CD4-positive, alpha-beta T cell (primary cell): ENCODE data around the gene CCDC137. TPM values are rescaled to one million over a fixed set of nuclear protein-coding genes. Genes with fewer than 3 reads are reported as not detected.

Source experiments
- ATAC-seq: fragments of 200-7000 bp; cut with Tn5 transposase; one replicate; pipeline ENCODE4 v1.10.0; 2022; ENCODE audit warnings: mild to moderate bottlenecking; ENCODE audit not compliant: poor library complexity
- CTCF ChIA-PET: fragments of 350-600 bp; sonication (Branson Sonifier 250); formaldehyde crosslinking; loops from one replicate; lab custom pipeline; 2021; ENCODE audit warnings: antibody characterized with exemption, inconsistent platforms; lab: Charles Lee
- POLR2A ChIA-PET: fragments of 350-600 bp; sonication (Branson Sonifier 250); formaldehyde crosslinking; loops from one replicate; lab custom pipeline; 2021; ENCODE audit warnings: antibody characterized with exemption, inconsistent platforms; lab: Charles Lee
- DNase-seq, 14 experiments: peaks; one replicate each; pipeline ENCODE4 v3.0.0-alpha.2; 2013 to 2020; ENCODE audit warnings: mixed read lengths in 2 of 14
- H3K27ac ChIP-seq, 2 donors: one replicate each; pipeline versions ENCODE4 v1.5.1 to v1.7.0; 2013; ENCODE audit warnings: low read length in 2 of 2, low read depth in 1 of 2, mild to moderate bottlenecking in 1 of 2
- H3K27me3 ChIP-seq, 2 experiments: 1 replicate in 1 of 2; 2 replicates in 1 of 2; pipeline versions ENCODE4 v1.6.1 to v1.7.0; 2013; ENCODE audit warnings: low read length in 2 of 2, control low read depth in 1 of 2, mild to moderate bottlenecking in 1 of 2, moderate library complexity in 1 of 2; ENCODE audit not compliant: insufficient read depth in 2 of 2, control insufficient read depth in 1 of 2
- H3K36me3 ChIP-seq: one replicate; pipeline ENCODE4 v1.6.1; 2013; ENCODE audit warnings: low read length, control low read depth; ENCODE audit not compliant: insufficient read depth
- H3K4me1 ChIP-seq: one replicate; pipeline ENCODE4 v1.6.1; 2013; ENCODE audit warnings: low read length, control low read depth; ENCODE audit not compliant: insufficient read depth
- H3K4me3 ChIP-seq: one replicate; pipeline ENCODE4 v1.5.1; 2013; ENCODE audit warnings: mild to moderate bottlenecking, low read length, moderate library complexity
- H3K9me3 ChIP-seq, 2 experiments: 1 replicate in 1 of 2; 2 replicates in 1 of 2; pipeline versions ENCODE4 v1.6.1 to v1.7.0; 2013; ENCODE audit warnings: low read length in 2 of 2, mild to moderate bottlenecking in 2 of 2, control low read depth in 1 of 2, moderate library complexity in 1 of 2; ENCODE audit not compliant: control insufficient read depth in 1 of 2, insufficient read depth in 1 of 2
- H3K27ac Mint-ChIP-seq: one replicate; pipeline ENCODE4 v1.8.0; 2020; ENCODE audit warnings: mixed read lengths
- H3K27me3 Mint-ChIP-seq: one replicate; pipeline ENCODE4 v1.8.0; 2021; ENCODE audit warnings: mixed read lengths
- H3K36me3 Mint-ChIP-seq: one replicate; pipeline ENCODE4 v1.8.0; 2021; ENCODE audit warnings: low read depth, mixed read lengths
- H3K4me1 Mint-ChIP-seq: one replicate; pipeline ENCODE4 v1.8.0; 2021; ENCODE audit warnings: low read depth, mixed read lengths
- H3K4me3 Mint-ChIP-seq: one replicate; pipeline ENCODE4 v1.8.0; 2020; ENCODE audit warnings: mild to moderate bottlenecking, mixed read lengths
- H3K9me3 Mint-ChIP-seq: one replicate; pipeline ENCODE4 v1.8.0; 2020; ENCODE audit warnings: mixed read lengths
- intact Hi-C, 2 experiments: fragments of 100-400 bp; cut with DNase I in 1 of 2; cut with micrococcal nuclease in 1 of 2; formaldehyde crosslinking; loops; one replicate each; pipeline versions ENCODE4 v1.15.1 to v1.9.0; 2023 to 2025; cut with DNase I, micrococcal nuclease
- total RNA-seq, 174 experiments: library from RNA in 2 of 174; stranded (reverse) in 2 of 174; gene quantifications; one replicate each; pipeline ENCODE4 v1.2.3 and lab custom pipeline; 2021 to 2026
- TF ChIP-seq, protein P1 (sequence below): fragments of 200-600 bp; IDR thresholded peaks from one replicate; pipeline ENCODE4 v1.8.0; 2022; ENCODE audit warnings: antibody characterized with exemption, mild to moderate bottlenecking

CCDC137 gene
- total RNA-seq, 2 experiments from 2014 or later, result 20.8 to 21.7 TPM

DNA sequence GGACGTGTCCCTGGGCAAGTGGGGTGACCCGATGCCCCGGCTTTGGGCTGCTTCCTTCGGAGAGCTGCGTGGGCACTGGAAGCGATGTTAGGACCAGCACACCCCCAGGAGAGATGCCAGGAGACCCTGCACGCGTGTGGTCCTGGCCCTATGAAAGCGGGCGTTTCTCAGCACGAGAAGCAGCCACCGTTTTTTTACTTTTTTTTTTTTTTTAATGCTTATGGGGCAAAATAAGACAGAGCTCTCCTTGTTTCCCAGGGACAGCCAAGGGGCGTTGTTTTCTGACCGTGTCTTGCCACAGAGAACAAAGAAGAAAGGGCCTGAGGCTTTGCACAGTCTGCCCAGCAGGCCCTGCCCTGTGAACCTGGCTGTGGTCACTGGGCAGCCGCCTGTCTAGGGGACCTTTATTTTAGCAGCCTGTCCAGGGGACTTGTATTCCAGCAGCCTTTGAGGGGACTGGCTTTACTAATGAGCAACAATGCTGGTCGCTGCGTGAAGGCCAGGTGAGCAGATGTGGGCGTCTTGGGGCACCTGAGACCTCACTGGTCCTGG lies 46.5 kb downstream of the CCDC137 start:
- Histone ChIP-seq H3K4me3 (peak overlapping the region; percentile 44), H3K27me3 (no peaks in the 10 kb centered on the region), H3K9me3 (no peaks in the 10 kb centered on the region), H3K4me1 (peaks cover 31% of the 10 kb centered on the region), H3K36me3 (peaks cover under 1% of the 10 kb centered on the region), H3K27ac (no peak overlapping the region)
- ATAC-seq (no peak), DNase-seq (peak in 2 of 14 experiments; percentile 30 to 41)
- TF ChIP-seq, protein P1, sequence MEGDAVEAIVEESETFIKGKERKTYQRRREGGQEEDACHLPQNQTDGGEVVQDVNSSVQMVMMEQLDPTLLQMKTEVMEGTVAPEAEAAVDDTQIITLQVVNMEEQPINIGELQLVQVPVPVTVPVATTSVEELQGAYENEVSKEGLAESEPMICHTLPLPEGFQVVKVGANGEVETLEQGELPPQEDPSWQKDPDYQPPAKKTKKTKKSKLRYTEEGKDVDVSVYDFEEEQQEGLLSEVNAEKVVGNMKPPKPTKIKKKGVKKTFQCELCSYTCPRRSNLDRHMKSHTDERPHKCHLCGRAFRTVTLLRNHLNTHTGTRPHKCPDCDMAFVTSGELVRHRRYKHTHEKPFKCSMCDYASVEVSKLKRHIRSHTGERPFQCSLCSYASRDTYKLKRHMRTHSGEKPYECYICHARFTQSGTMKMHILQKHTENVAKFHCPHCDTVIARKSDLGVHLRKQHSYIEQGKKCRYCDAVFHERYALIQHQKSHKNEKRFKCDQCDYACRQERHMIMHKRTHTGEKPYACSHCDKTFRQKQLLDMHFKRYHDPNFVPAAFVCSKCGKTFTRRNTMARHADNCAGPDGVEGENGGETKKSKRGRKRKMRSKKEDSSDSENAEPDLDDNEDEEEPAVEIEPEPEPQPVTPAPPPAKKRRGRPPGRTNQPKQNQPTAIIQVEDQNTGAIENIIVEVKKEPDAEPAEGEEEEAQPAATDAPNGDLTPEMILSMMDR, result no peak
- no peaks in the 10 kb centered on the region for H3K27me3 Mint-ChIP-seq
- H3K27ac Mint-ChIP-seq, result no peak overlapping the region
- peaks cover 27% of the 10 kb centered on the region for H3K4me1 Mint-ChIP-seq
- H3K36me3 Mint-ChIP-seq, result no peaks in the 10 kb centered on the region
- H3K9me3 Mint-ChIP-seq, result no peaks in the 10 kb centered on the region
- intact Hi-C loops, result loop anchor here in 1 of 2 experiments (2.0 kb wide), 1 partner anchor 148 kb away; the partner anchor contains the start of gene P4HB
- CTCF ChIA-PET, result no interaction called here
- POLR2A ChIA-PET, result no interaction called here
- H3K4me3 Mint-ChIP-seq, result peak overlapping the region; percentile 90

DNA sequence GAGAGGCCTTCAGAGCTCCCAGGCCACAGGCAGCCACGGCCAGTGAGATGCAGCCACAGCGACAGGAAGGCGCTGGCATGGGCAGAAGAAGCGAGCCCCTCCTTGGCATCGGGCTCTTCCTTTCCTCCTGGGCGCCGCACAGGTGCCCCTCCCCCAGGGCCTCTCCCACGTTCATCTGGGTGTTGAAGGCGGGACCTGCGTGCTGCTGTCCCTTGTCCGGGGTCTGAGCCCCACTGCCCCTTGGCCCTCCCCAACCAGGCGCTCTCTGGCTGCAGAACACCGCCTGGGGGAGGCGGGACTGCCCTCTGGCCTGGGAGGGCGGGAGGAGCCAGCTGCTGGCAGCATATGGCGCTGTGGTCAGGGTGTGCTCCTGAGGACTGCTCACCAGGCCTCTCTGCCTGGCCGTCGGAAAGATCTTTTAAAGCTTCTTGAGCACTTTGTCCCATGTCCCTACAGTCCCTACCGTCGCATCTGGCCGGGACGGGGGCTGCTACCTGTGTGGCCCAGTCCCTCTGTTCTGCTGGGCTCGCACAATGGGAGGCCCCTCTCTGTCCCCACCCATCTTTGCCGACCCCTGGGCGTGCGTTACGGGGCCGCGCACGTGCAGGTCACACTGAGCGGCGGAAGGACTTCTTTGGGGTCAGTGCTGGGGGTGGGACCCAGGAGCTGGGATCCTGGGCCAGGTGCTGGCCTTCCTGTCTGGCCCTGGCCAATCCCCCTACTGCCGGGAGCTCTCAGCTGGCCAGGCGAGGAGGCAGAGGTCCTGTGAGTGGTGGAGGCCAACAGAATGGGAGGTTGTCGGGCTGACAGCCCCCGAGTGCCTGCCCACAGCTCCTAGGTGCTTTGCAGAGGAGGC lies 47.2 kb downstream of the CCDC137 start:
- CTCF ChIA-PET, result no interaction called here
- POLR2A ChIA-PET, result no interaction called here
- H3K27me3 ChIP-seq, result no peaks in the 10 kb centered on the region
- Mint-ChIP-seq H3K27ac (no peak overlapping the region), H3K27me3 (no peaks in the 10 kb centered on the region), H3K4me3 (peak overlapping the region; percentile 90), H3K36me3 (no peaks in the 10 kb centered on the region), H3K9me3 (no peaks in the 10 kb centered on the region), H3K4me1 (peaks cover 27% of the 10 kb centered on the region)
- no peak overlapping the region for H3K27ac ChIP-seq
- intact Hi-C loops, result loop anchor here in 1 of 2 experiments (2.0 kb wide), 1 partner anchor 147 kb away; the partner anchor contains the start of gene P4HB
- H3K4me1 ChIP-seq, result peaks cover 31% of the 10 kb centered on the region
- TF ChIP-seq, protein P1, result no peak
- H3K36me3 ChIP-seq, result no peaks in the 10 kb centered on the region
- ATAC-seq (no peak), DNase-seq (peak in 2 of 14 experiments; percentile 31 to 42)
- no peak overlapping the region for H3K4me3 ChIP-seq
- no peaks in the 10 kb centered on the region for H3K9me3 ChIP-seq

DNA sequence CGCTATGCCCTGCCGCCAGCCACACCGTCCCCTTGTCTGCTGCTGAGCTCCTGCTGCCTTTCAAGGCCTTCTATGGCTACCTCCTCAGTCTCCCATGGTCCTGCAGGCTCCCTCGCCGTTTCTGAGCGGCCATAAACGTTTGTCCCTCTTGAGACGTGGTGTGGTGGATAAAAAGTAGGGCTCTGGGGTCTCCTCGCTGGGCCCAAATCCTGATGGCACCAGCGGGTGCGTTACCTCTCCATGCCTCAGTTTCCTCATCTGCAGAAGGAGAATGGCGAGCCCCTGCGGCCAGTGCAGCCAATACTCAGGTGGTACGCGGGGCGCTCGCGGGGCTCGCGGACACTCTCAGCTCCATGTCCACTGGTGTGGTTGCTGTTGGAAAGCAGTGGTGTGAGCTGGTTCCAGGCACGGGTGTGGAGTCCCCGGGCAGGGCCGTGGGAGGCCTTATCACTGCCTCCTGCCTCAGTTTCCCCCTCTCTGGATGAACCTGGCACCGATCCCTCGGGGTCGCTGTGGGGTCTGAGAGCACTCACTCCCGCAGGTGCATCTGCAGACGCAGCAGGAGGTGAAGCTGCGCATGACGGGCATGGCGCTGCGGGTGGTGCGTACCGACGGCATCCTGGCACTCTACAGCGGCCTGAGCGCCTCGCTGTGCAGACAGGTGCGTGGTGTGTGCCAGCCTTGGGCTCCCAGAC lies 48.0 kb downstream of the CCDC137 start:
- Mint-ChIP-seq H3K9me3 (no peaks in the 10 kb centered on the region), H3K27ac (no peak overlapping the region), H3K4me3 (no peak overlapping the region), H3K27me3 (no peaks in the 10 kb centered on the region), H3K36me3 (no peaks in the 10 kb centered on the region), H3K4me1 (peaks cover 24% of the 10 kb centered on the region)
- DNase-seq (peak in 1 of 14 experiments; percentile 32), ATAC-seq (no peak)
- Histone ChIP-seq H3K9me3 (no peaks in the 10 kb centered on the region), H3K27me3 (no peaks in the 10 kb centered on the region), H3K36me3 (no peaks in the 10 kb centered on the region), H3K4me1 (peaks cover 31% of the 10 kb centered on the region), H3K4me3 (no peak overlapping the region), H3K27ac (no peak overlapping the region)
- intact Hi-C loops, result no loop called here
- TF ChIP-seq, protein P1, result no peak
- CTCF ChIA-PET, result interaction anchor here (0.6 kb wide), 1 partner anchor 168 kb away, joined by 3 read pairs; no protein-coding TSS in a partner anchor
- POLR2A ChIA-PET, result no interaction called here
